ENCODE measurements around the gene MGAT4B.
"Not testable (repeated sequence)": the region's sequence is repeated elsewhere in the genome, so short reads cannot be mapped to it uniquely, and the experiment has no call there.

Gene MGAT4B

DNA sequence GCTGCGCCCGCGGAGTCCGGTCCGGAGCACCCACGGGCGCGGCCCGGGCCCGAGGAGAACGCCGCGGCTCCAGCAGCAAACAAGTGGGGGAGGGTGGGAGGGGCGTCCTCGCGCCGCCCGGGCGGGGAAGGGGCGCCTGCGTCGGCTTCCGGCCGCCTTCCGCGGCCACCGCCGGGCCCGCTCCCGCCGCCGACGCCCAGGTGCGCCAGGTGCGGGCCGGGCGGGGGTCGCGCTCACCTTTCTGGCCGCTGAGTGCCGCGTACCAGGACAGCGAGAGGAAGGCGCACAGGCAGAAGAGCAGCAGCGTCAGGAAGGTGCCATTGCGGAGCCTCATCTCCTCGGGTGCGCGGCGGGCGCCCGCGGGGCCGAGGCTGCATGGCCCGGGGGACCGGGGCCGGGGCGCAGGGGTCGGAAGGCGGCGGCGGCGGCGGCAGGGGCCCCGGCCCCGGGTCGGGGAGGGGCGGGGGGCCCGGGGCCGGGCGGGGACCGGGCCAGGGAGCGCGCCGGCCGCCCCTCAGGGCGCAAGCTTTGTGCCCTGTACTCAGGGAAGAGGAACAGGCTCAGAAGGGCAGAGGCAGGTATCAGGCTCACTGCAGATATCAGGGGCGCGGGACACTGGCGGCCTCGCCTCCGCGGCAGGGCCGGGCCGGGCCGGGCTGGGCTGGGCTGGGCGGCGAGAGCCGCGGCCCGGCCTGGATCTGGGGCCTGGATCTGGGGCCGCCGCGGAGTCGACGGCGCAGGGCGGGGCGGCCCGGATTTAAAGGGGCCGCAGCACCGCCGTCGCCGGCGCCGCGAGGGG lies at the start of gene MGAT4B:
TSS of gene MGAT4B (minus strand) at position 617 of the 799 bp plus-strand sequence. CDS start at position 334, 283 bp downstream.
- Mint-ChIP-seq H3K27me3 (ENCODE audit: low read depth) (no peaks in the 10 kb centered on the region), H3K36me3 (ENCODE audit: low read depth) (peaks cover 3% of the 10 kb centered on the region), H3K4me3 (peak within 1 kb of the TSS; percentile 83), H3K9me3 (no peaks in the 10 kb centered on the region), H3K4me1 (ENCODE audit: low read depth) (peaks cover 26% of the 10 kb centered on the region), H3K27ac (peak within 1 kb of the TSS; percentile 77)

DNA sequence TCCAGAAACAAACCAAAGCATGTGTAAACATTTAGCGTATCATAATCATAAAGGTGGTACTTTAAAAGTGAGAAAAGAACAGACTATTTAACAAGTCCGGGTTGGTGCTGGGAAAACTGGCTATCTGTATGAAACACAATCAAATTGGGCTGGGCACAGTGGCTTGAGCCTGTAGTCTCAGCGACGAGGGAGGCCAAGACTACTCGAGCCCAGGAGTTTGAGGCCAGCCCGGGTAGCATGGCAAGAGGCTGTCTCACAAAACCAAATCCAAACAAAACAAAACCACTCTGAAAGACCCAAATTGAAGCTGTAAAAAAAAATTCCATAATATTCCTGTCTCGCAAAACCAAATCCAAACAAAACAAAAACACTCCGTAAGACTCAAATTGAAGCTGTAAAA lies 47.7 kb upstream of the MGAT4B start:
- no peak overlapping the region for H3K4me3 Mint-ChIP-seq
- H3K27me3 Mint-ChIP-seq (ENCODE audit: low read depth), result no peaks in the 10 kb centered on the region
- peaks cover 3% of the 10 kb centered on the region for H3K36me3 Mint-ChIP-seq (ENCODE audit: low read depth)
- no peaks in the 10 kb centered on the region for H3K9me3 Mint-ChIP-seq
- peaks cover 6% of the 10 kb centered on the region for H3K4me1 Mint-ChIP-seq (ENCODE audit: low read depth)
- H3K27ac Mint-ChIP-seq, result no peak overlapping the region

DNA sequence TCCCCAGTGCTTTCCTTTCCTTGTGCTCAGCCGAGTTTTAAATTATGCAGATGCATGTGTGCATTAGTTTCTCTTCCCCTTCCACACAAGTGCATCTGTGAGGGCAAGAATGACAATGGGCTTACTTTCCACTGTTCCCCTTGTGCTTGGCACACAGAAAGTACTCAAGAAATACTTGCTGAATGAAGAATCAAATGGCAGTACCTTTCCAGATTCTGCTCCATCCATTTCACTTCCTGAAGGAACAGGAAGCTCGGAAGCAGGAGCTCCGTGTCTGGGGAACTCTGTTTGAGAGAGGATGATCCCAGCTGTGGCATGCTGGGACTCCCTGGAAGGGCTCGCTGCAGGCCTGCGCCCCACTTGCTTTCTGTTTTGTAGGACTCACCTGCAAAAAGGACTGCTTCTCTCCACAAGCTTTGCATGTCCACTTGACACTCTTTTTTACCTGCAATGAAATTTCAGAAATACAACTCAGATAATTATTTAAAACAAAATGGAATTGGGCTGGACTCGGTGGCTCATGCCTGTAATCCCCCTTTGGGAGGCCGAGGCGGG lies 46.4 kb upstream of the MGAT4B start:
- peaks cover 3% of the 10 kb centered on the region for H3K36me3 Mint-ChIP-seq (ENCODE audit: low read depth)
- H3K9me3 Mint-ChIP-seq, result no peaks in the 10 kb centered on the region
- peaks cover 6% of the 10 kb centered on the region for H3K4me1 Mint-ChIP-seq (ENCODE audit: low read depth)
- H3K4me3 Mint-ChIP-seq, result no peak overlapping the region
- no peaks in the 10 kb centered on the region for H3K27me3 Mint-ChIP-seq (ENCODE audit: low read depth)
- H3K27ac Mint-ChIP-seq, result no peak overlapping the region

DNA sequence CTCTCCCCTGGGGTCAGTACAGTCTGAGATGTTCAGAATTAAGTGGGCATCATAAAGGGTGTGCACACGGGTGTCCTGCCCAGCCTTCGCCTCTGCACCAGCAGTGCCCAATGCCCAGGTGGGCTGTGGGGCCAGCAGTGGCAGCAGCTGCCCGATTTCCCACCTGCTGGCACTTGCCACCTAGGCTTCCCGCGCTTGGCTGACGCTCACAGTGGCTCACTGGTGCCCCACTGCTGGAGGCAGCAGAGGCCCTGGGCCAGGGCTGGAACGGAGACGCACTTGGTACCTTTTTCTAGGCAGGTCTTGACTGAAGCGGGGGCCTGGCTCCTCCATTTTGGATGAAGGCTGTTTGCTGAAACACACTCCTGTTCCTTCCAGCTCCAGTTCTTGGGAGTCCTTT lies 35.0 kb upstream of the MGAT4B start:
- peaks cover 6% of the 10 kb centered on the region for H3K4me1 Mint-ChIP-seq (ENCODE audit: low read depth)
- no peak overlapping the region for H3K27ac Mint-ChIP-seq
- H3K27me3 Mint-ChIP-seq (ENCODE audit: low read depth), result no peaks in the 10 kb centered on the region
- H3K9me3 Mint-ChIP-seq, result peaks cover 5% of the 10 kb centered on the region
- H3K4me3 Mint-ChIP-seq, result no peak overlapping the region
- H3K36me3 Mint-ChIP-seq (ENCODE audit: low read depth), result peaks cover 17% of the 10 kb centered on the region

DNA sequence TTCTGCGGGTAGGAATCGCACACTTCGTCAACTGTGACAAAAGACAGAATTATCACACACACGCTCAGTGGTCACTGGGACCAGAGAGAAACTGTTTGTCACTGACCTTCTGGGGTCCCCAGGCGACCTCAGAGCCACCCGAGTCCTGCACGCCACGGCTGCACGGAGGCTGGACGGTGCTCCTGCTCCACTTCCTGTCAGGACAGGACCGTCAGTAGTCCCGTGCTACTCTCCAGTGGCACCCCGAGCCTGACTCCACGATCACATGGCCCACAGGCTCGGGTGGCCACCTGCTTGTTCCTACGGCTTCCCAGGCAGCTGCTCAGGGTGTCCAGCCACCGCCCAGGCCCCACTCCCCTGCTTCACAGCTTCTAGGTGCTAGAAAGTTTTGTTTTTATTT lies 34.1 kb upstream of the MGAT4B start:
- Mint-ChIP-seq H3K36me3 (ENCODE audit: low read depth) (peaks cover 23% of the 10 kb centered on the region), H3K27me3 (ENCODE audit: low read depth) (no peaks in the 10 kb centered on the region), H3K4me1 (ENCODE audit: low read depth) (peaks cover 13% of the 10 kb centered on the region), H3K9me3 (peaks cover 5% of the 10 kb centered on the region), H3K4me3 (no peak overlapping the region), H3K27ac (no peak overlapping the region)

DNA sequence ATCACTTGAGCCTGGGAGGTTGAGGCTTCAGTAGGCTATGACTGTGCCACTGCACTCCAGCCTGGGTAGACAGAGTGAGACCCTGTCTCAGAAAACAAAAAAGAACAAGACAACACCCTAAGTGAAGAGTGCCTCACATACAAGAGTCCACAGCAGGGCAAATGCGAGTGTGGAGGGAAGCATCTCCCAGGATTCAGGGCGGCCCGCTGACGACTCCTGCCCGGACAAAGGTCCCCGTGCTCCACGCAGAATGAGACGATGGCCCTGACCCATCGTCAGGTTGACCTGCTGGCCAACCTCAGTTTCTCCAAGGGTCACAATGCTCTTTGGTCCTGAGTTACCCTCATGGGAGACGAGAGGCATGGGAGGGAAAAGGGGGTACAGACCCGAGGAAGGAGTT lies 33.7 kb upstream of the MGAT4B start:
- H3K4me3 Mint-ChIP-seq, result no peak overlapping the region
- H3K27ac Mint-ChIP-seq, result no peak overlapping the region

DNA sequence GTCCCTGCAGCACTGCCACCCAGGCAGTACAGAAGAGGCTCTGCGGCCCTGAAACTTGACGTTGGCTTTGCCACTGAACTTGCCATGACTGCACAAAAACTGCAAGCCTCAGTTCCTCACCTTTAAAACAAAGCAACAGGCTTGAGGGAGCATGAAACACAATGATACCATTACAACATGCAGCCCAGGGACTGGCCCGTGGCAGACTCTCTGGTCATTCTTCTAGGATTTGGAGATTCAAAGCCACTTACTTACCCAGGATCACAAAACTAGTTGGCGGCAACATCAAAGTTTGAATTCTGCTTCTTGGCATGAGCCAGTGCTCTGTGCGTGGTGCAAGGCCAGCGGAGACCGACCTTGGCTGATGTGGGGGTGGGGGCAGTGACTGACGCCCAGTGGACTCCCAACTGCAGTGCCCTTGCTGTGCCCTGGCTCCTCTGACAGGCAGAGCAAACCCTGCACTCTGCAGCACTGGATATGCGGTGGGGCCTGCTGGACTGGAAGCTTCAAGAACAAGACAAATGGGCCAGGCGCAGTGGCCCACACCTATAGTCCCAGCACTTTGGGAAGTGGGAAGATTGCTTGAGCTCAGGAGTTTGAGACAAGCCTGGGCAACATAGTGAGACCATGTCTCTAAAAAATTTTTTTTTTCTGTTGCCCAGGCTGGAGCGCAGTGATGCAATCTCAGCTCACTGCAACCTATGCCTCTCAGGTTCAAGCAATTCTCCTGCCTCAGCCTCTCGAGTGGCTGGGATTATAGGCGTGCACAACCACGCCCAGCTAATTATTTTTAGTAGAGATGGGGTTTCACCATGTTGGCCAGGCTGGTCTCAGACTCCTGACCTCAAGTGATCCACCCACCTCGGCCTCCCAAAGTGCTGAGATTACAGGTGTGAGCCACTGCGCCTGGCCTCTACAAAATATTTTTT lies 32.9 kb upstream of the MGAT4B start:
- H3K27ac Mint-ChIP-seq, result no peak overlapping the region
- H3K36me3 Mint-ChIP-seq (ENCODE audit: low read depth), result peaks cover 22% of the 10 kb centered on the region
- H3K4me3 Mint-ChIP-seq, result no peak overlapping the region
- peaks cover 16% of the 10 kb centered on the region for H3K4me1 Mint-ChIP-seq (ENCODE audit: low read depth)
- no peaks in the 10 kb centered on the region for H3K9me3 Mint-ChIP-seq
- H3K27me3 Mint-ChIP-seq (ENCODE audit: low read depth), result no peaks in the 10 kb centered on the region

More for the DNA sequence above, 33.7 kb upstream of the MGAT4B start:
- no peaks in the 10 kb centered on the region for H3K27me3 Mint-ChIP-seq (ENCODE audit: low read depth)
- H3K9me3 Mint-ChIP-seq, result peaks cover 5% of the 10 kb centered on the region
- peaks cover 15% of the 10 kb centered on the region for H3K4me1 Mint-ChIP-seq (ENCODE audit: low read depth)
- H3K36me3 Mint-ChIP-seq (ENCODE audit: low read depth), result peaks cover 26% of the 10 kb centered on the region

DNA sequence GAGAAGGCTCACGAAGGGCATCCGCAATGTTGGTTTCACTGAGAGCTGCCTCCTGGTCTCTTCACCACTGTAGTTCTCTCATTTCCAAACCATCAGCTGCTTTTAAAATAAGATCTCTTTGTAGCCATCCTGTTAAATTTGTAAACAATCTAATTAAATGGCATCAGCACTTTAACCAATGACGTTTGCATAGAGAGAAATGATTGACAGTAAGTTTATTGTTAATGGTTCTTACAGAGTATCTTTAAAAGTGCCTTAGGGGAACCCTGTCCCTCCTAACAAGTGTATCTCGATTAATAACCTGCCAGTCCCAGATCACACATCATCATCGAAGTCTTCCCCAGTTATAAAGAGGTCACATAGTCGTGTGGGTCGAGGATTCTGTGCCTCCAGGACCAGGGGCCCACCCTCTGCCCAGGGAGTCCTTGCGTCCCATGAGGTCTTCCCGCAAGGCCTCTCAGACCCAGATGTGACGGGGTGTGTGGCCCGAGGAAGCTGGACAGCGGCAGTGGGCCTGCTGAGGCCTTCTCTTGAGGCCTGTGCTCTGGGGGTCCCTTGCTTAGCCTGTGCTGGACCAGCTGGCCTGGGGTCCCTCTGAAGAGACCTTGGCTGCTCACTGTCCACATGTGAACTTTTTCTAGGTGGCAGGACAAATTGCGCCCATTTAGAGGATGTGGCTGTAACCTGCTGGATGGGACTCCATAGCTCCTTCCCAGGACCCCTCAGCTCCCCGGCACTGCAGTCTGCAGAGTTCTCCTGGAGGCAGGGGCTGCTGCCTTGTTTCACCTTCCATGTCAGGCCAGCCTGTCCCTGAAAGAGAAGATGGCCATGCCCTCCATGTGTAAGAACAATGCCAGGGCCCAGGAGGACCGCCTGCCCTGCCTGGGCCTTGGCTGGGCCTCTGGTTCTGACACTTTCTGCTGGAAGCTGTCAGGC lies 30.7 kb upstream of the MGAT4B start:
- no peaks in the 10 kb centered on the region for H3K9me3 Mint-ChIP-seq
- H3K27me3 Mint-ChIP-seq (ENCODE audit: low read depth), result no peaks in the 10 kb centered on the region
- H3K4me3 Mint-ChIP-seq, result peak overlapping the region; percentile 57
- H3K4me1 Mint-ChIP-seq (ENCODE audit: low read depth), result peaks cover 16% of the 10 kb centered on the region
- H3K27ac Mint-ChIP-seq, result peak overlapping the region; percentile 88
- H3K36me3 Mint-ChIP-seq (ENCODE audit: low read depth), result peaks cover 31% of the 10 kb centered on the region

DNA sequence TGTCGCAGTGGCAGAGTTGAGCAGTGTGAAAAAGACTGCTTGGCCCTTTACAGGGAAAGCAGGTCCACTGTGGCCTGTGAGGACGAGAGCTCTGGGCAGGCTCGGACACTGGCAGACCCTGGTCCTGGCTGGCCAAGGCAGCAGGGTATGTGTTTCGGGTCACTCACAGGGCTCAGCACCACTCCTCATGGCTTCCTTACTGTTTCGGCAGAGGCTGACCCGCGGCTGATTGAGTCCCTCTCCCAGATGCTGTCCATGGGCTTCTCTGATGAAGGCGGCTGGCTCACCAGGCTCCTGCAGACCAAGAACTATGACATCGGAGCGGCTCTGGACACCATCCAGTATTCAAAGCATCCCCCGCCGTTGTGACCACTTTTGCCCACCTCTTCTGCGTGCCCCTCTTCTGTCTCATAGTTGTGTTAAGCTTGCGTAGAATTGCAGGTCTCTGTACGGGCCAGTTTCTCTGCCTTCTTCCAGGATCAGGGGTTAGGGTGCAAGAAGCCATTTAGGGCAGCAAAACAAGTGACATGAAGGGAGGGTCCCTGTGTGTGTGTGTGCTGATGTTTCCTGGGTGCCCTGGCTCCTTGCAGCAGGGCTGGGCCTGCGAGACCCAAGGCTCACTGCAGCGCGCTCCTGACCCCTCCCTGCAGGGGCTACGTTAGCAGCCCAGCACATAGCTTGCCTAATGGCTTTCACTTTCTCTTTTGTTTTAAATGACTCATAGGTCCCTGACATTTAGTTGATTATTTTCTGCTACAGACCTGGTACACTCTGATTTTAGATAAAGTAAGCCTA lies 29.8 kb upstream of the MGAT4B start:
- H3K4me1 Mint-ChIP-seq (ENCODE audit: low read depth), result peaks cover 16% of the 10 kb centered on the region
- peak overlapping the region; percentile 88 for H3K27ac Mint-ChIP-seq
- H3K36me3 Mint-ChIP-seq (ENCODE audit: low read depth), result peaks cover 35% of the 10 kb centered on the region
- H3K9me3 Mint-ChIP-seq, result no peaks in the 10 kb centered on the region
- peak overlapping the region; percentile 57 for H3K4me3 Mint-ChIP-seq
- no peaks in the 10 kb centered on the region for H3K27me3 Mint-ChIP-seq (ENCODE audit: low read depth)

DNA sequence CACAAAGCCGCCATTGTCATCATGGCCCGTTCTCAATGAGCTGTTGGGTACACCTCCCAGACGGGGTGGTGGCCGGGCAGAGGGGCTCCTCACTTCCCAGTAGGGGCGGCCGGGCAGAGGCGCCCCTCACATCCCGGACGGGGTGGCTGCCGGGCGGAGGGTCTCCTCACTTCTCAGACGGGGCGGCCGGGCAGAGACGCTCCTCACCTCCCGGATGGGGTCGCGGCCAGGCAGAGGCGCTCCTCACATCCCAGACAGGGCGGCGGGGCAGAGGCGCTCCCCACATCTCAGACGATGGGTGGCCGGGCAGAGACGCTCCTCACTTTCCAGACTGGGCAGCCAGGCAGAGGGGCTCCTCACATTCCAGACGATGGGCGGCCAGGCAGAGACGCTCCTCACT lies 28.2 kb upstream of the MGAT4B start:
- H3K9me3 Mint-ChIP-seq; H3K4me3 Mint-ChIP-seq; H3K27me3 Mint-ChIP-seq (ENCODE audit: low read depth); H3K27ac Mint-ChIP-seq: not testable (repeated sequence)
- Mint-ChIP-seq H3K4me1 (ENCODE audit: low read depth) (peaks cover 16% of the 10 kb centered on the region), H3K36me3 (ENCODE audit: low read depth) (peaks cover 45% of the 10 kb centered on the region)

DNA sequence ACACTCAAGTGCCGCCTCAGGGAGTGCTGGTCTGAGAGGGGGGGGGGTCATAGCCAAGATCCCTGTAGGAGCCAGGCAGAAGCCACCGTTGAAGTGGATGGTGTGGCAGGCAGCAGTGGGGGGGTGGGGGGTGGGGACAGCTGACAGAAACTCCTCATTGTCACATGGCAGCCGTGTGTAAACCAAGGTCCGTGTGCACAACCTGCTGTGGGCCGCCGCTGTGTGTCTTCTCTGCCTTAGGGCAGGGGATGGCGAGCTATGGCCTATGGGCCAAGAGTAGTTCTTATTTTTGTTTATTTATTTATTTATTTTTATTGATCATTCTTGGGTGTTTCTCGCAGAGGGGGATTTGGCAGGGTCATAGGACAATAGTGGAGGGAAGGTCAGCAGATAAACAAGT lies 27.5 kb upstream of the MGAT4B start:
- H3K9me3 Mint-ChIP-seq, result no peaks in the 10 kb centered on the region
- no peaks in the 10 kb centered on the region for H3K27me3 Mint-ChIP-seq (ENCODE audit: low read depth)
- peaks cover 16% of the 10 kb centered on the region for H3K4me1 Mint-ChIP-seq (ENCODE audit: low read depth)
- H3K27ac Mint-ChIP-seq, result no peak overlapping the region
- peaks cover 49% of the 10 kb centered on the region for H3K36me3 Mint-ChIP-seq (ENCODE audit: low read depth)
- H3K4me3 Mint-ChIP-seq, result no peak overlapping the region

DNA sequence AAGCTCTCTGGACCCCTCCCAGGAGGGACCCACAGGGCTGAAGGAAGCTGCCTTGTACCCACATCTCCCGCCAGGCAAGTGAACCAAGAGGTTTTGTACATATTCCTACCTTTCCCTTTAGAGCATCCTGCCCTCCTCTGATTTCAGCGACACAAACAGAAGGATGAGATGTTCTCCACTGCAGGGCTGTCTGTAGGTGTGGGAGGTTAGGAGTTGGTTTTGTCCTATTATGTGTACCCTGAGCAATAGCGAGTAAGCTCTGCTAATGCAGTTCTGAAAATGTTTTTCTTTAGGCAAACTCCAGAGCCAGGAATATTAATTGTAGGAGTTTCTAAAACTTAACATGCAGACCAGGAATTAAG lies 27.0 kb upstream of the MGAT4B start:
- no peak overlapping the region for H3K4me3 Mint-ChIP-seq
- peaks cover 53% of the 10 kb centered on the region for H3K36me3 Mint-ChIP-seq (ENCODE audit: low read depth)
- no peak overlapping the region for H3K27ac Mint-ChIP-seq

DNA sequence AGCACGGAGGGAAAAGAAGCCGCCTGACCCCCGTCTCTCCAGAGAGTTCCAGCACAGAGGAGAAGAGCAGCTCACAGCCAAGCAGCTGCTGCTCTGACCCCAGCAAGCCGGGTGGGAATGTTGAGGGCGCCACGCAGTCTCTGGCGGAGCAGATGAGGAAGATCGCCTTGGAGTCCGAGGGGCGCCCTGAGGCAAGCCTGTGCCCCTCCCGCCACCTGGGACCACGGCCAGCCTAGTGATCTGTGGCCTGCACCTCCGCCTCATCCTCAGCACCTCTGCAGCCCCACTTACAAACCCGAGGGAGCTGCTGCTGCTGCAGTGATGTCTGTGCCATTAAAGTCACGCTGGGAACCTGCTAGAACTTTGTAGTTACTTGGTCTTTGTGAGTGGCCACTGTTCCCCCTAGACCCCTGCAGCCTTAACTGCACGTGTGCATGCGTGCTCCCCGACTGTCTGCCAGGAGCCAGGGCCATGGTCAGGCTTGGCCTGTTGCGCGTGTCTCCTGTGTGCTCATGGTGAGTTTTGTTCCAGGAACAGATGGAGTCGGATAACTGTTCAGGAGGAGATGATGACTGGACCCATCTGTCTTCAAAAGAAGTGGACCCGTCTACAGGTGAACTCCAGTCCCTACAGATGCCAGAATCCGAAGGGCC lies 26.5 kb upstream of the MGAT4B start:
- Mint-ChIP-seq H3K36me3 (ENCODE audit: low read depth) (peaks cover 55% of the 10 kb centered on the region), H3K27ac (no peak overlapping the region), H3K4me3 (no peak overlapping the region), H3K9me3 (no peaks in the 10 kb centered on the region), H3K27me3 (ENCODE audit: low read depth) (no peaks in the 10 kb centered on the region), H3K4me1 (ENCODE audit: low read depth) (peaks cover 20% of the 10 kb centered on the region)

More for the DNA sequence above, 27.0 kb upstream of the MGAT4B start:
- H3K4me1 Mint-ChIP-seq (ENCODE audit: low read depth), result peaks cover 17% of the 10 kb centered on the region
- H3K27me3 Mint-ChIP-seq (ENCODE audit: low read depth), result no peaks in the 10 kb centered on the region
- no peaks in the 10 kb centered on the region for H3K9me3 Mint-ChIP-seq

All from T-helper 1 cell treated with Interleukin-12 subunit alpha and Interleukin-12 subunit beta and Interleukin-4 antibody, amounts not matched to agents 30 μg/mL and 1 μg/mL, for 36 hours (primary cell).